ENCODE measurements around the gene COL1A2. TPM values are rescaled to one million over a fixed set of nuclear protein-coding genes. Genes with fewer than 3 reads are reported as not detected.

Gene COL1A2
- polyA plus RNA-seq, 1 donor from 2014 or later: 2.5 TPM

DNA sequence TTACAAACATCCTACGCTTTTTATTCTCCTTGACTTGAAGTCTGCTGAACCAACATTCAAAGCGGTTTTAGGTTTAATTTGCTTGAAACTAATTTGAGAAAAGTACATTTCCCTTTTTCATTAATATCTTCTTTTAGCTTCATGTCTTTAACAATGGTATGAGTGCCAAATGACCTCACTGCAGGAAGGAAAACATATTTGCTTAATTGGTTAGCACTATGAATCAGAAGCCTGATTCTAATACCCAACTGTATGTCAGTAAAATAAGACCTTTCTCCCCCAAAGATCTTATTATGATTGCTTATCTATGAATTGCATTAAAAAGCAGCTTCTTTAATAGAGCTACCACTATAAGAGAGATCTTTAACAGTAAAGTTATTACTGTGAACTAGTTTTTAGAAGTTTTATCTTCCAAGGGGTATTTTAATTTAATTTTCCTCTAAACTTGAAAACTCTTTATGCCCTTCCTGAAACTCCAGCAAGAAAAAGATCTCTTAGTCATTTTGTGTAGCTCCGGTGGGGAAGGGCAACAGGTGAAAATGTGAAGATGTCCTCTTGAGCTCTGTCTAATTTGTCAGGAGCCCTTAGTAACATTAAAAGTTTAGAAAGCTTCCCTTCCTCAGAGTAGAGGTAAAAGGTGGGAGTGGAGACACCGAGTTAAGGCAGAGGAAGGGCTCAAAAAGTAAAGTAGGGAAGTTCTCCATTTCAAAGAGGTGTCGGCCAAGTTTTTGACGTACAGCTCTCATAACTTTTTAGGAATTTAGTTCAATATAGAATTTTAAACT lies 6.1 kb downstream of the COL1A2 start:
- Histone ChIP-seq H3K4me3 (ENCODE audit: low read length) (no peak overlapping the region), H3K9ac (ENCODE audit: low read length) (no peak overlapping the region), H4K20me1 (ENCODE audit: insufficient read depth) (no peaks in the 10 kb centered on the region), H3K9me3 (ENCODE audit: low read length) (no peaks in the 10 kb centered on the region), H3K79me2 (replicated peaks; ENCODE audit: insufficient read depth, low read length) (no peaks in the 10 kb centered on the region), H2AFZ (ENCODE audit: low read depth, low read length) (no peak overlapping the region), H3F3A (ENCODE audit: insufficient read depth, low read length, poor library complexity, severe bottlenecking) (no peaks in the 10 kb centered on the region), H3K4me2 (ENCODE audit: low read length) (no peak overlapping the region), H3K27me3 (ENCODE audit: insufficient read depth, low read depth, low read length) (no peaks in the 10 kb centered on the region), H3K27ac (ENCODE audit: low read length) (no peak overlapping the region), H3K9me2 (ENCODE audit: insufficient read depth, low read length) (no peaks in the 10 kb centered on the region), H3K36me3 (ENCODE audit: insufficient read depth, low read length) (no peaks in the 10 kb centered on the region)
- TF ChIP-seq SMC3 (conservative IDR thresholded peaks at IDR 0.05; ENCODE audit: poor library complexity) (no peak), MXI1 (conservative IDR thresholded peaks at IDR 0.05; ENCODE audit: poor library complexity, severe bottlenecking) (no peak), EP300 (conservative IDR thresholded peaks at IDR 0.05; ENCODE audit: poor library complexity, severe bottlenecking) (no peak), POLR2AphosphoS5 (IDR thresholded peaks at IDR 0.05) (no peak), TAF1 (IDR thresholded peaks at IDR 0.05; ENCODE audit: low read depth) (no peak), EZH2 (IDR thresholded peaks at IDR 0.05; ENCODE audit: borderline replicate concordance, insufficient read depth, low read length, poor library complexity, severe bottlenecking) (no peak), RAD21 (conservative IDR thresholded peaks at IDR 0.05) (no peak)
- TF ChIP-seq, protein P1, sequence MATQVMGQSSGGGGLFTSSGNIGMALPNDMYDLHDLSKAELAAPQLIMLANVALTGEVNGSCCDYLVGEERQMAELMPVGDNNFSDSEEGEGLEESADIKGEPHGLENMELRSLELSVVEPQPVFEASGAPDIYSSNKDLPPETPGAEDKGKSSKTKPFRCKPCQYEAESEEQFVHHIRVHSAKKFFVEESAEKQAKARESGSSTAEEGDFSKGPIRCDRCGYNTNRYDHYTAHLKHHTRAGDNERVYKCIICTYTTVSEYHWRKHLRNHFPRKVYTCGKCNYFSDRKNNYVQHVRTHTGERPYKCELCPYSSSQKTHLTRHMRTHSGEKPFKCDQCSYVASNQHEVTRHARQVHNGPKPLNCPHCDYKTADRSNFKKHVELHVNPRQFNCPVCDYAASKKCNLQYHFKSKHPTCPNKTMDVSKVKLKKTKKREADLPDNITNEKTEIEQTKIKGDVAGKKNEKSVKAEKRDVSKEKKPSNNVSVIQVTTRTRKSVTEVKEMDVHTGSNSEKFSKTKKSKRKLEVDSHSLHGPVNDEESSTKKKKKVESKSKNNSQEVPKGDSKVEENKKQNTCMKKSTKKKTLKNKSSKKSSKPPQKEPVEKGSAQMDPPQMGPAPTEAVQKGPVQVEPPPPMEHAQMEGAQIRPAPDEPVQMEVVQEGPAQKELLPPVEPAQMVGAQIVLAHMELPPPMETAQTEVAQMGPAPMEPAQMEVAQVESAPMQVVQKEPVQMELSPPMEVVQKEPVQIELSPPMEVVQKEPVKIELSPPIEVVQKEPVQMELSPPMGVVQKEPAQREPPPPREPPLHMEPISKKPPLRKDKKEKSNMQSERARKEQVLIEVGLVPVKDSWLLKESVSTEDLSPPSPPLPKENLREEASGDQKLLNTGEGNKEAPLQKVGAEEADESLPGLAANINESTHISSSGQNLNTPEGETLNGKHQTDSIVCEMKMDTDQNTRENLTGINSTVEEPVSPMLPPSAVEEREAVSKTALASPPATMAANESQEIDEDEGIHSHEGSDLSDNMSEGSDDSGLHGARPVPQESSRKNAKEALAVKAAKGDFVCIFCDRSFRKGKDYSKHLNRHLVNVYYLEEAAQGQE (IDR thresholded peaks at IDR 0.05; ENCODE audit: borderline replicate concordance): no peak
- TF ChIP-seq, protein P2, sequence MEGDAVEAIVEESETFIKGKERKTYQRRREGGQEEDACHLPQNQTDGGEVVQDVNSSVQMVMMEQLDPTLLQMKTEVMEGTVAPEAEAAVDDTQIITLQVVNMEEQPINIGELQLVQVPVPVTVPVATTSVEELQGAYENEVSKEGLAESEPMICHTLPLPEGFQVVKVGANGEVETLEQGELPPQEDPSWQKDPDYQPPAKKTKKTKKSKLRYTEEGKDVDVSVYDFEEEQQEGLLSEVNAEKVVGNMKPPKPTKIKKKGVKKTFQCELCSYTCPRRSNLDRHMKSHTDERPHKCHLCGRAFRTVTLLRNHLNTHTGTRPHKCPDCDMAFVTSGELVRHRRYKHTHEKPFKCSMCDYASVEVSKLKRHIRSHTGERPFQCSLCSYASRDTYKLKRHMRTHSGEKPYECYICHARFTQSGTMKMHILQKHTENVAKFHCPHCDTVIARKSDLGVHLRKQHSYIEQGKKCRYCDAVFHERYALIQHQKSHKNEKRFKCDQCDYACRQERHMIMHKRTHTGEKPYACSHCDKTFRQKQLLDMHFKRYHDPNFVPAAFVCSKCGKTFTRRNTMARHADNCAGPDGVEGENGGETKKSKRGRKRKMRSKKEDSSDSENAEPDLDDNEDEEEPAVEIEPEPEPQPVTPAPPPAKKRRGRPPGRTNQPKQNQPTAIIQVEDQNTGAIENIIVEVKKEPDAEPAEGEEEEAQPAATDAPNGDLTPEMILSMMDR (IDR thresholded peaks at IDR 0.05; ENCODE audit: poor library complexity, severe bottlenecking): no peak

DNA sequence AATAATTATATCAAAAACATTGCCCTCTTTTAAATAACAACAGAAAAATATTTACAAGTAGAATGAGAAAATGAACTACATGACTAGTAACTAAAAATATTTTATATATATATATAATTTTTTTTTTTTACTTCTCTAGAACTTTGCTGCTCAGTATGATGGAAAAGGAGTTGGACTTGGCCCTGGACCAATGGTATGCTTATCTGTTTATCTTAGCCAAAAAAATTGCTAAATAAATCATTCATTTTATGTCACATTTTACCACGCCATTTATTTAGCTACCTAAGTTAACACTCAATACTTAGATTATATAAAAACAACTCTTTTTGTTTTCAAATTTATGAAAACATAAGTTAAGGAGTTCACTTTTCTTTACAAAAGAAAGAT lies 6.7 kb downstream of the COL1A2 start:
- Histone ChIP-seq H4K20me1 (ENCODE audit: insufficient read depth) (no peaks in the 10 kb centered on the region), H3K27me3 (ENCODE audit: insufficient read depth, low read depth, low read length) (no peaks in the 10 kb centered on the region), H3K9me2 (ENCODE audit: insufficient read depth, low read length) (no peaks in the 10 kb centered on the region), H3F3A (ENCODE audit: insufficient read depth, low read length, poor library complexity, severe bottlenecking) (no peaks in the 10 kb centered on the region), H3K9ac (ENCODE audit: low read length) (no peak overlapping the region), H3K36me3 (ENCODE audit: insufficient read depth, low read length) (no peaks in the 10 kb centered on the region), H3K79me2 (replicated peaks; ENCODE audit: insufficient read depth, low read length) (no peaks in the 10 kb centered on the region), H3K4me3 (ENCODE audit: low read length) (no peak overlapping the region), H3K4me2 (ENCODE audit: low read length) (no peak overlapping the region), H2AFZ (ENCODE audit: low read depth, low read length) (no peak overlapping the region), H3K27ac (ENCODE audit: low read length) (no peak overlapping the region), H3K9me3 (ENCODE audit: low read length) (no peaks in the 10 kb centered on the region)
- no peak for TF ChIP-seq MXI1 (conservative IDR thresholded peaks at IDR 0.05; ENCODE audit: poor library complexity, severe bottlenecking)
- no peak for TF ChIP-seq EP300 (conservative IDR thresholded peaks at IDR 0.05; ENCODE audit: poor library complexity, severe bottlenecking)
- no peak for TF ChIP-seq SMC3 (conservative IDR thresholded peaks at IDR 0.05; ENCODE audit: poor library complexity)
- no peak for TF ChIP-seq POLR2AphosphoS5 (IDR thresholded peaks at IDR 0.05)
- TF ChIP-seq, protein P1 (IDR thresholded peaks at IDR 0.05; ENCODE audit: borderline replicate concordance): no peak
- TF ChIP-seq RAD21 (conservative IDR thresholded peaks at IDR 0.05): no peak
- TF ChIP-seq TAF1 (IDR thresholded peaks at IDR 0.05; ENCODE audit: low read depth): no peak
